GM18499 (cell line): ENCODE data around the gene BRMS1.
A peak's percentile ranks its signal among the peaks of the same experiment; 100 is the strongest.
"Not testable (repeated sequence)": the region's sequence is repeated elsewhere in the genome, so short reads cannot be mapped to it uniquely, and the experiment has no call there.

Experiments used
- ATAC-seq: cut with Tn5 transposase; IDR thresholded peaks from one replicate; pipeline ENCODE4 v1.9.1; 2021; ENCODE audit warnings: moderate number of reproducible peaks; ENCODE audit not compliant: insufficient read depth, unreplicated experiment

BRMS1 gene

GRCh38 chr11:66344550-66345315 is at the start of gene BRMS1:
BRMS1 (minus strand) TSS chr11:66345104; CDS start chr11:66342234, 2,870 bp downstream.
- peak; percentile 38 for ATAC-seq

- no peak for ATAC-seq
These were observed 49.0 kb upstream of the BRMS1 start for GRCh38 chr11:66393954-66394353.

DNA sequence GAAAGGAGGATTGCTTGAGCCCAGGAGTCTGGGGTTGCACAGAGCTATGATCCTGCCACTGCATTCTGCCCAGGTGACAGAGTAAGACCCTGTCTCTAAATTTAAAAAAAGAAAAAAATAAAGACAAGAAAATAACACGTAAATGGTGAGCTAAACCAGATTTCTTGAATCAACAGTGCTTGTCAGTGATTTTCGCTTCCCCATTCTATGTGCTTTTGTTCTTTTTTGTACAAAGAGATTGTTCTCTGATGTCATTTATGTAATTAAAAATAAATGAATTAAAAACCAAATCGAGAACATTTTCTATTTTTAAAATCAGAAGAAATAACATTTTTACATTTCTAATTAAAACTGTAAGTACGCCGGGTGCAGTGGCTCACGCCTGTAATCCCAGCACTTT is 46.4 kb upstream of the BRMS1 start:
- no peak for ATAC-seq

DNA sequence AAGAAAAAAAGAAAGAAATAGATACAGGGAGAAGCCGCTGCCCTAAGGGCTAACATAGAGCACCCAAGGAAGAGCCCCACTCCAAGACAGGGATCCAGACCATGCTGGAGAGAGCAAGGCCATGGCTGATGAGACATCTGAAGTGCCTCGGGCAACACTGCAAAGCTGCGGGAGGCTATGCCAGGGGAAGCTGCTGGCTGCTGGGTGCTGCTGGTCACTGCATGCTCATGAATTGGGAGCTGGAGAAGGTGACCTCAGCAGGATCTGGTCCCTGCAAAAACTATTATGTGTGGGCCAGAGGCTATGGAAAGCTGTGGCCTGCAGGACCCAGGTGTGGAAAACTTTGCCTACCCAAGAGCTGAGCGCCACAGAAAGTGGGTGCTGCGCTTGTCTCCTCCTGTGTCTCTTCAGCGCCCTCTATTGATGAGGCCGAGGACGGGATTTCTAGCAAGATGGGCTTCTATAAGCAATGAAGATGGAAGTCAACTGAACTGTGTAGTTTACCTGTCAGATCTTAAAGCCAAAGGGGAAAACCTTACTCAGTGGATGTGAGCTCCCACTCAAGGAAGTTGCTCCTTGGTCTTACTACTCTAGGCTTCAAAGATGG is 44.0 kb upstream of the BRMS1 start:
- no peak for ATAC-seq

GRCh38 chr11:66386171-66387069 is 41.5 kb upstream of the BRMS1 start:
- no peak for ATAC-seq

GRCh38 chr11:66384316-66384715 is 39.4 kb upstream of the BRMS1 start:
- ATAC-seq: not testable (repeated sequence)

DNA sequence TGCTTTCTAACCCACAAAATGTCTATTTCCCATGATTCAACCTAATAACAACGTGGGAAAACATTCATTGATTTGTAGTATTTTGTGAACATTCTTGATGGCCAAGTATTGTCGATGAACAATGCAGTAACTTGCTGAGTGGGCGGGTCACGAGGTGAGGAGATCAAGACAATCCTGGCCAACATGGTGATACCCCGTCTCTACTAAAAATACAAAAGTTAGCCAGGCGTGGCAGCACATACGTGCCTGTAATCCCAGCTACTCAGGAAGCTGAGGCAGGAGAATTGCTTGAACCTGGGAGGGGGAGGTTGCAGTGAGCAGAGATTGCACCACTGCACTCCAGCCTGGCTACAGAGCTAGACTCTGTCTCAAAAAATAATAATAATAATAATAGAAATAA is 35.4 kb upstream of the BRMS1 start:
- not testable (repeated sequence) for ATAC-seq

- ATAC-seq: not testable (repeated sequence)
These were observed 28.9 kb upstream of the BRMS1 start for GRCh38 chr11:66373690-66374287.

DNA sequence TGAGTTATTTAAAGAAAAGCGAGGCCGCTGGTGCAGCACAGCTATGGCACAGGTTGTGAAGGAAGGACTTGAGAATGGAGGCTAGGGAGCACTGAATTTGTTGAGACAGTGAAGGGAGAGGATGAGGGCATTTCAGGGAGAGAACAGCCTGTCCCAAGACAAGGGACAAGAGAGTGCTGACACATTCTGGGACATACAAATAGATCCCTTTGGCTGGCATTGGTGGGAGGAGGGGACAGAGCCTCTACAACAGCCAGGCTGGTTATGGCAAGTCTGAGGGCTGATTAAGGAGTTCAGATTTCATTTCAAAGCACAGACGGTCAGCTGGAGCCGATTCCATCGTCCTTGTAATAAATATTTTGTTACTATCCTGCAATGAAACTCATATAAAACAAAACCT is 28.4 kb upstream of the BRMS1 start:
- ATAC-seq: no peak

GRCh38 chr11:66371627-66372415 is 26.9 kb upstream of the BRMS1 start, which contains the start of gene SLC29A2:
SLC29A2 (minus strand) TSS chr11:66371760; CDS start chr11:66371591, 169 bp downstream.
- no peak for ATAC-seq

DNA sequence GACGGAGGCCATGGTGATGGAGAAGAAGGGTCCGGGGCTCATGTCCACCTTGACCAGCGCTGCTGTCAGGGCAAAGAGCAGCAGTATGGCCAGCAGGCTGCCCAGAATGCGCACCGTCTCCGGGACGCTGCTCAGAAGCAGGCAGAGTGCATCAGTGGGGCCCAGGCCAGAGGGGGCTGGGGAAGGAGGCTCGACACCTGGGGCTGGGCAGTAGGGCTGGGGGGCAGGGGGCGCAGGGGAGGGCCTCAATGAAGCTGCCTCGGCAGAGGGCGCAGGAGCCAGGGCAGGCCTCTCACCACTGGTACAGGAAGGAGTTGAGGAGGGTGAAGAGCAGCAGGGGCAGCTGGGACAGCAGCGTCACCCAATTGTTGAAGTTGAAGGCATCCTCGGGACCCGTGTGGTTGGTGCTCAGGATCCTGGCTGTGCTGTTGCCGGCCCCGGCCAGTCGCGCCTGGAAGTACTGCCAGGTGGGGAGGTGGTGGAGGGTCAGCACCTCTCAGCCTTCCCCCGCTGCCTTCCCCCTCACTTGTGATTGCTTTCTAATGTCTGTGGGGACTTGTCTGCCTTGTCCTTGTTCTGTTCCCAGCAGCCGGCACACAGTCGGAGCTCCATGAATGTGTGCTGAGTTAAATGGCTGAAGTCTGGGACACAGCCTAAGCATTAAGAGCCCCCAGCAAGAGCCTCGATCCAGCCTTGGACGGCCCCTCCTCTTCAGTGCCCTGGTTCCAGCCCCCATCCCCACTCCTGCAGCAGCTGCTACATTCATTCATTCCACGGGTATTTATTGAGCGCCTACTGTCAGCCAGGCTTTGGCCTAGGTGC is 24.4 kb upstream of the BRMS1 start:
- ATAC-seq: no peak

- no peak for ATAC-seq
These were observed 23.6 kb upstream of the BRMS1 start for GRCh38 chr11:66368484-66368883.

DNA sequence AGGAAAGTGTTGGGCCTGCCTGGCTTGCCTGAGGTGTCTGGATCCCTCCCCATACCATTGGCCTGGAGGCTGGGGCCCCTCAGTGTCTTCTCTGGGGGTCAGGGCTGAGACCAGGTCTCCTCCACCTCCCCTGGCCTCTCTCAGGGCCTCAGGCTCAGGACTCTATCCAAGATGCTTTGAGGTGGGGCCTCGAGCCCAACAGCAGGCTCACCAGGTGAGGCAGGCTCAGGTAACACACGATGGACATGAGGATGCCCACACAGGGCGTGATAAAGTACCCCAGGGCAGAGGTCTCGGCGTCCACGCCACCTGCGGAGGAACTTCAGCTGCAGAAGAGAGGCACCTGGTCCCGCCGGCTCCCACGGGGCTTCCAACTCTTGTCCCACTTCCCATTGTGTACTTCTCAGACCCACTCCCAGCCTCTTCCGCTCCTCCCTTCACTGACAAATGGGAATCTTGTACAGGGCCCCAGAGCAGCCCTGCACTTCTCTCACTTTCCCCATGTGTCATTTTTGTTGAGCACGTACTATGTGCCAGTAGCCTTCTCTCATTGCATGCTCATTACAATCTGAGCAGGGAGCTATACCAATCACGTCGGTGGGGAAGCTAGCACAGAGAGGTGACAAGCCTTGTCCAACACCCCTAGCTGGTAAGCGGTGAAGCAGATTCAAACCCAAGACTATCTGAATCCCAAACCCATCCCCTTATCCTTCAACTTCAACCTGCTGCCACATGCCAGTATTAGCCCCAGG is 22.8 kb upstream of the BRMS1 start:
- ATAC-seq: no peak

DNA sequence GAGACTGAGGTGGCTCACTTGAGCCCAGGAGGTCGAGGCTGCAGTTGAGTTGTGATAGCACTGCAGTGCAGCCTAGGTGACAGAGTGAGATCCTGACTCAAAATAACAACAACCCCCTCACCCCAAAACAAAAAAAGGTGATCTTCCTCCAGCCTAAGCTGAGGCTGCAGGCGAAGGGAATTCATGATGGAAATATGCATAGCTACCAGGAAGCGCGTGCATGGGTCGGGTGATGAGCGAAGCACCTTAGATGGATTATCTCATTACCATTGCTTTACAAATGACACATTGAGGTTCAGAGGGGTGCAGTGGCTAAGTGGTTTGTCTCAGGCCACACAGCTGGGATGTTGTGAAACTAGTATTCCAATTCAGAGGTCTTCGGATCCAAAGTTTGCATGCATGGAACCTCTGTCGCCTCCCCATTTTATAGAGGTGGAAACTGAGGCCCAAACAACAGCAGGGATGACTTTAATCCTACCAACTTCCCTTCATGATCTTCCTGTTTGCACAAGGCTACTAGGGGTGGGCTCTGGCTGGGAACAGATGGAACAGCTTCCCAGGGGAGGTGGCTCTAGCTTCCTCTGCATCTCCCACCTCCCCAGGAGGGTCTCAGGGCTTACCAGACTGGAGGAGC is 22.1 kb upstream of the BRMS1 start:
- no peak for ATAC-seq

GRCh38 chr11:66365711-66366619 is 21.1 kb upstream of the BRMS1 start:
- ATAC-seq: no peak

- no peak for ATAC-seq
These were observed 20.3 kb upstream of the BRMS1 start for GRCh38 chr11:66365166-66365565.
